Esophagus squamous epithelium (tissue), 5 donors: ENCODE measurements around the gene ZNF865. TPM values are rescaled to one million over a fixed set of nuclear protein-coding genes. Genes with fewer than 3 reads are reported as not detected.

Experiments
- DNase-seq: peaks from one replicate; lab custom pipeline; 2025; lab: John Stamatoyannopoulos, UW
- H3K27ac ChIP-seq, 4 donors: fragments of 200-600 bp; sonication (generic); one replicate each; pipeline ENCODE4 v1.5.1; 2016 to 2019; ENCODE audit warnings: mild to moderate bottlenecking in 1 of 4
- H3K27me3 ChIP-seq, 4 donors: fragments of 200-600 bp; sonication (generic); 1 replicate in 3 of 4; 2 replicates in 1 of 4; pipeline versions ENCODE4 v1.5.1 to v1.6.0; 2017 to 2021; ENCODE audit warnings: antibody characterized with exemption in 1 of 4
- H3K36me3 ChIP-seq, 3 donors: fragments of 200-600 bp; sonication (generic); one replicate each; pipeline ENCODE4 v1.5.1; 2016 to 2019
- H3K4me1 ChIP-seq, 3 donors: fragments of 200-600 bp; sonication (generic); one replicate each; pipeline ENCODE4 v1.5.1; 2017 to 2019
- H3K4me3 ChIP-seq, 4 donors: fragments of 200-600 bp; sonication (generic); 1 replicate in 3 of 4; 2 replicates in 1 of 4; pipeline ENCODE4 v1.5.1; 2016 to 2019; ENCODE audit warnings: mild to moderate bottlenecking in 2 of 4, moderate library complexity in 1 of 4
- H3K9me3 ChIP-seq, 3 donors: fragments of 200-600 bp; sonication (generic); one replicate each; pipeline ENCODE4 v1.5.1; 2016 to 2019
- POLR2A ChIP-seq, 4 donors: fragments of 450-650 bp; IDR thresholded peaks; one replicate each; pipeline ENCODE4 v1.6.1; 2017; ENCODE audit warnings: antibody characterized with exemption in 4 of 4, mild to moderate bottlenecking in 4 of 4, moderate library complexity in 3 of 4
- WGBS, 2 donors: methylation state at CpG; one replicate each; pipeline ENCODE4 v1.1.5; 2018; 5-methylcytosine and 5-hydroxymethylcytosine counted together
- intact Hi-C: fragments of 100-400 bp; cut with DNase I; formaldehyde crosslinking; loops from one replicate; pipeline ENCODE4 v1.15.0; 2022
- total RNA-seq, 4 donors: library from RNA; depleted of rRNA; stranded (reverse); fragments of >200 nt; gene quantifications; one replicate each; pipeline ENCODE4 v1.1.0, GENCODE V29; 2016
- TF ChIP-seq, protein P1 (sequence below), 6 experiments: fragments of 450-650 bp in 4 of 6; fragments of 200-600 bp in 2 of 6; sonication (generic) in 2 of 6; IDR thresholded peaks; one replicate each; pipeline ENCODE4 v1.5.1; 2016 to 2019; ENCODE audit warnings: antibody characterized with exemption in 6 of 6, mild to moderate bottlenecking in 4 of 6, moderate library complexity in 4 of 6
- donor health status: DM: yes; HTN: yes; CAD: no.

Gene ZNF865
- total RNA-seq, 4 donors from 2014 or later = 2.7 to 5.3 (median 3.3) TPM

DNA sequence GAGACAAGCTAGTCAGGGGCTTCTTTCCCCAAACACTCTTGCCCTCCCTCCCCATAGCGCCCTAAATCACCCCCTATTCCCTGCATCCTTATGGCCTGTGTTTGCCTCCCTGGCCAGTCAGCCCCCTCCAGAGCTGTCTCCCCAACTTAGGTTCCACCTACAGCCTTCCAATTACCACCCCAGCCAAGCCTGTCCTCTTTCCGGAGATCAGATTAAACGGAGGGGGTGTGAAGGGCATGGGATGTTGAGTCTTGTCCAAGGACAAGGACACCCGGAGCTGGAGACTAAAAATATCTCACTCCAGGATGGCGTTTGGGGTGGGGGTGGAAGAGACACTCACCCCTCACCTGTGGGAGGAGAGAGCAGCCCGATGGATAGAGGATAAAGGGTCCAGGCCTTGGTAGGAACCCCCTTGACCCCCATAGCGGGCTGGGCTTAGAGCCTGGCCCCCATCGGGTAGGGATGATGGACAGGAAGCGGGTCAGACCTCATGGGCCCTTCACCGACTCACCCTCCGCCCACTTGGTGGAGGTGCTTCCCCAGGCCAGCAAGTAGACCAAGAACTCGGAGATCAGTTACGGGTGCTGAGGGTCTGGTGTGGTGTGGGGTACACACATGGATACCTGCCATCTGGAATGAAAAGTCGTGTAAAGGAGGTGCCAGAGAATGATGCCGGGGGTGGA lies 6.0 kb downstream of the ZNF865 start:
- DNase-seq = no peak
- Histone ChIP-seq H3K27me3 (no peaks in the 10 kb centered on the region), H3K27ac (no peak overlapping the region), H3K4me1 (peaks cover 7 to 32% (median 9%) of the 10 kb centered on the region in 3 donors), H3K36me3 (peaks cover 10 to 70% (median 18%) of the 10 kb centered on the region in 3 donors), H3K4me3 (no peak overlapping the region), H3K9me3 (no peaks in the 10 kb centered on the region)
- WGBS, 2 donors = 68 to 92% methylated on average over 3 to 11 of the region's 15 CpGs
- TF ChIP-seq, protein P1, sequence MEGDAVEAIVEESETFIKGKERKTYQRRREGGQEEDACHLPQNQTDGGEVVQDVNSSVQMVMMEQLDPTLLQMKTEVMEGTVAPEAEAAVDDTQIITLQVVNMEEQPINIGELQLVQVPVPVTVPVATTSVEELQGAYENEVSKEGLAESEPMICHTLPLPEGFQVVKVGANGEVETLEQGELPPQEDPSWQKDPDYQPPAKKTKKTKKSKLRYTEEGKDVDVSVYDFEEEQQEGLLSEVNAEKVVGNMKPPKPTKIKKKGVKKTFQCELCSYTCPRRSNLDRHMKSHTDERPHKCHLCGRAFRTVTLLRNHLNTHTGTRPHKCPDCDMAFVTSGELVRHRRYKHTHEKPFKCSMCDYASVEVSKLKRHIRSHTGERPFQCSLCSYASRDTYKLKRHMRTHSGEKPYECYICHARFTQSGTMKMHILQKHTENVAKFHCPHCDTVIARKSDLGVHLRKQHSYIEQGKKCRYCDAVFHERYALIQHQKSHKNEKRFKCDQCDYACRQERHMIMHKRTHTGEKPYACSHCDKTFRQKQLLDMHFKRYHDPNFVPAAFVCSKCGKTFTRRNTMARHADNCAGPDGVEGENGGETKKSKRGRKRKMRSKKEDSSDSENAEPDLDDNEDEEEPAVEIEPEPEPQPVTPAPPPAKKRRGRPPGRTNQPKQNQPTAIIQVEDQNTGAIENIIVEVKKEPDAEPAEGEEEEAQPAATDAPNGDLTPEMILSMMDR (IDR thresholded peaks at IDR 0.05) = no peak
- TF ChIP-seq POLR2A (IDR thresholded peaks at IDR 0.05) = no peak
- intact Hi-C loops = loop anchor here (5.0 kb wide), 1 partner anchor 94 kb away; no protein-coding TSS in a partner anchor

DNA sequence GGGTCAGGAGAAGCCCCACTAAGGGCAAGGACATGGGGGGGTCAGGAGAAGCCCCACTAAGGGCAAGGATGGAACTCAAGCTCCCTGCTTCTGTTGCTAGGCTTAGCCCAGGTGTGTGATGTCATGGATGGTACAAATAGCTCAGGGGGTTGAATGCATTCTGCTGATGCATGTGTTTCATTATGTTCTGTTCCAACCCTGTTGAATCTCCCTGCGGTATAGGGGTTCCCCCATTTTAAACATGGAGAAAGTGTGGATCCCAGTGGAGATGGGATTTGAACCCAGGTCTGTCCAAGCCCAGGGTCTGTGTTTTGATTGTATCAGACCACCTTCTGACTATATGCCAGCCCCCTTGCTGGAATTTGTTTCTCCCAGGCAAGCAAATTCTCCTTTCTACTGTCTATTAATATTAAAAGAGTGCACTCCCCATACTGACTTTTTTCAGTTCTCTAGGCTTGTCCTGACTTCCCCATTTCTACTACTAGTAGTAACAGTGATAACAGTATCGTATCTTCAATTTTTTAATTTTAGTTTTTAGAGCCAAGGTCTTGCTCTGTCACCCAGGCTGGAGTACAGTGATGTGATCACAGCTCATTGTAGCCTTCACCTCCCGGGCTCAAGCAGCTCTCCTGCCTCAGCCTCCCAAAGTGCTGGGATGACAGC lies 6.7 kb downstream of the ZNF865 start:
- no peak for TF ChIP-seq POLR2A (IDR thresholded peaks at IDR 0.05)
- TF ChIP-seq, protein P1 (IDR thresholded peaks at IDR 0.05) = no peak
- Histone ChIP-seq H3K27ac (no peak overlapping the region), H3K4me3 (no peak overlapping the region), H3K9me3 (no peaks in the 10 kb centered on the region), H3K4me1 (peaks cover 3 to 31% (median 4%) of the 10 kb centered on the region in 3 donors), H3K36me3 (peaks cover 15 to 73% (median 25%) of the 10 kb centered on the region in 3 donors), H3K27me3 (no peaks in the 10 kb centered on the region)
- DNase-seq = no peak
- WGBS, 2 donors = 71 to 79% methylated on average over 3 of the region's 3 CpGs
- intact Hi-C loops = loop anchor here (5.0 kb wide), 1 partner anchor 95 kb away; no protein-coding TSS in a partner anchor

DNA sequence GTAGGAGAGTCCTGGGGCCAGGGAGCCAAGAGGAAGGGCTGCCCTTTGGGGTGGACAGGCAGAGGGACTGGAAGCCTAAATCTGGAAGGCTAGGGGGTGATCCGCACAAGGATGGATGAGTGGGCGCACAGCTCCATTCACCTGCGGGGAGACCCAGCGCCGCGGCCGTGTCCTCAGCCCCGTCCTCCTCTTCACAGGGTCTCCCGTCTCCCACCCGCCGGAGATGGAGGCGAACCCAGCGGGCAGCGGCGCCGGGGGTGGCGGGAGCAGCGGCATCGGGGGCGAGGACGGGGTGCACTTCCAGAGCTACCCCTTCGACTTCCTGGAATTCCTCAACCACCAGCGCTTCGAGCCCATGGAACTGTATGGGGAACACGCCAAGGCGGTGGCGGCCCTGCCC lies 7.9 kb downstream of the ZNF865 start:
- H3K9me3 ChIP-seq = no peaks in the 10 kb centered on the region
- no peak overlapping the region for H3K27ac ChIP-seq
- intact Hi-C loops = loop anchor here (5.0 kb wide), 1 partner anchor 96 kb away; no protein-coding TSS in a partner anchor
- peaks cover 15 to 78% (median 26%) of the 10 kb centered on the region in 3 donors for H3K36me3 ChIP-seq
- TF ChIP-seq POLR2A (IDR thresholded peaks at IDR 0.05) = no peak
- TF ChIP-seq, protein P1 (IDR thresholded peaks at IDR 0.05) = no peak
- 86 to 89% methylated on average over 7 to 14 of the region's 27 CpGs for WGBS, 2 donors
- no peak for DNase-seq
- peaks cover 0 to 23% (median 4%) of the 10 kb centered on the region in 3 donors for H3K4me1 ChIP-seq
- no peaks in the 10 kb centered on the region for H3K27me3 ChIP-seq
- H3K4me3 ChIP-seq = no peak overlapping the region

DNA sequence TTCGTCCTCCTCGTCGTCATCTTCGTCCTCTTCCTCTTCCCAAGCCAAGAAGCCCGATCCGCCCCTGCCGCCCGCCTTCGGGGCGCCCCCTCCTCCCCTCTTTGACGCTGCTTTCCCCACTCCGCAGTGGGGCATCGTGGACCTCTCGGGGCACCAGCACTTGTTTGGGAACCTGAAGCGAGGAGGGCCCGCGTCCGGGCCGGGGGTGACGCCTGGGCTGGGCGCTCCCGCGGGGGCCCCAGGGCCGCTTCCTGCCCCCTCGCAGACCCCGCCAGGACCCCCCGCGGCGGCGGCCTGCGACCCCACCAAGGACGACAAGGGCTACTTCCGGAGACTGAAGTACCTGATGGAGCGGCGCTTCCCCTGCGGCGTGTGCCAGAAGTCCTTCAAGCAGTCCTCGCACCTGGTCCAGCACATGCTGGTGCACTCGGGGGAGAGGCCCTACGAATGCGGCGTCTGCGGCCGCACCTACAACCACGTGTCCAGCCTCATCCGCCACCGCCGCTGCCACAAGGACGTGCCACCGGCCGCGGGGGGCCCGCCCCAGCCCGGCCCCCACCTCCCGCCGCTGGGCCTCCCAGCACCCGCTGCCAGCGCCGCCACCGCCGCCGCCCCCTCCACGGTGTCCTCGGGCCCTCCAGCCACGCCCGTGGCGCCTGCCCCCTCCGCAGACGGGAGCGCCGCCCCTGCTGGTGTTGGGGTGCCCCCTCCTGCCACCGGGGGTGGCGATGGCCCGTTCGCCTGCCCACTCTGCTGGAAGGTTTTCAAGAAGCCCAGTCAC lies 8.7 kb downstream of the ZNF865 start:
- intact Hi-C loops = loop anchor here (5.0 kb wide), 1 partner anchor 97 kb away; no protein-coding TSS in a partner anchor
- TF ChIP-seq, protein P1 (IDR thresholded peaks at IDR 0.05) = no peak
- no peak for TF ChIP-seq POLR2A (IDR thresholded peaks at IDR 0.05)
- H3K27ac ChIP-seq = no peak overlapping the region
- 96 to 97% methylated on average over 13 to 28 of the region's 75 CpGs for WGBS, 2 donors
- H3K4me1 ChIP-seq = peaks cover 0 to 30% (median 4%) of the 10 kb centered on the region in 3 donors
- H3K9me3 ChIP-seq = no peaks in the 10 kb centered on the region
- no peak overlapping the region for H3K4me3 ChIP-seq
- H3K27me3 ChIP-seq = no peaks in the 10 kb centered on the region
- peaks cover 11 to 71% (median 26%) of the 10 kb centered on the region in 3 donors for H3K36me3 ChIP-seq
- DNase-seq = no peak
